Nucleus accumbens (tissue), 56 donors: ENCODE results near the gene REM1.
"Not testable (repeated sequence)": the region's sequence is repeated elsewhere in the genome, so short reads cannot be mapped to it uniquely, and the experiment has no call there.

Source experiments
- DNase-seq, 56 donors: peaks; one replicate each; lab custom pipeline; 2025; lab: John Stamatoyannopoulos, UW

REM1 gene

DNA sequence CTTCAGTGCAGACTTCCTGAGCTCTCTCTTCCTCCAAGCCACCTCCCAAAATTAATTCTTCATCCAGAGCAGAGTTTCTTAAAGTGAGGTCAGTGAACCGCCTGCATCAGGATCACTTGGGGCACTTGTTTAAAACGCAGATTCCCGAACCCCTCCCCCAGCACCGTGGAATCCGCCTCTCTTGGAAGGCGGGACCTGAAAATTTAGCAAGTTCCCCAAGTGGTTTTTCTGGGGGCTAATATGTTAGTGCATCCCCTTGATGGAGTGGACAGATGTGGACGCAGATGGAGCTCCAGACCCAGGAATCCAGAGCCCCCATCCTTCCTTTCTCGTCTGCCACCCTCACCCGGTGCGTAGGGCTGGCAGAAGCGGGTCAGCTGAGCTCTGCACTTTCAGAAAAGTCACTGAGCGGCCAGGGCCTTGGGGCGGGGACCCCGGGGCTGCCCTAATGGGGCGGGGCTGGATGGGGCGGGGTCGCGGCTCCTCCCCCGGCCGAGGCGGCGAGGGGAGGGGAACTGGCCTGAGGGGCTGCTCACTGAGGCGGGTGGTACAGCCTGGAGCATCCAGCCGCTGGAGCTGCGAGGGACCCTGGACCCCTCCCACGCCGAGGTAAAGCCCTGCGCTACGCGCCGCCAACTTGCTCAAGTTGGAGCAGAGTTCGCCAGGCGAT, at the start of gene REM1, which contains the start of gene DEFB124:
REM1 (plus strand) TSS at position 531 of the 670 bp plus-strand sequence. CDS start 1,158 bp downstream, outside the sequence.
DEFB124 (minus strand) TSS at position 370 of the 670 bp plus-strand sequence. CDS start 2,114 bp downstream, outside the sequence.
- no peak for DNase-seq

DNA sequence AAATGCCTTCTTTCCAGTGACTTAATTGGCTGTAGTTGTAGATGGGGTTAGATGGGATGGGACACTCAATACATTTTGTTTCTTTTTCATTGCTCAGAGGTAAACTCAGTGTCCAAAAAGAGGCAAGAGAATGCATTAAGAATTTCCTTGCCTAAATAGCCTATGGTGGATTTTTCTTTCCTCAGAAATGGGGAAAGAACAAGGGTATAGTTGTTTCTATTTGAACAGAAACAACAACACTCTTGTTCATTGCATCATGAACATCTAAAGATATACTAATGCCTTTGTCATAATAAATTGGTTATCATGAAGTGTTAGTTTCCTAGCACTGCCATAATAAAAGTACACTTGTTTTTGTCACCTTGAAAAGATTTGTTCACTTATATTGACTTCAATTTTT, 49.3 kb upstream of the REM1 start:
- DNase-seq: no peak

DNA sequence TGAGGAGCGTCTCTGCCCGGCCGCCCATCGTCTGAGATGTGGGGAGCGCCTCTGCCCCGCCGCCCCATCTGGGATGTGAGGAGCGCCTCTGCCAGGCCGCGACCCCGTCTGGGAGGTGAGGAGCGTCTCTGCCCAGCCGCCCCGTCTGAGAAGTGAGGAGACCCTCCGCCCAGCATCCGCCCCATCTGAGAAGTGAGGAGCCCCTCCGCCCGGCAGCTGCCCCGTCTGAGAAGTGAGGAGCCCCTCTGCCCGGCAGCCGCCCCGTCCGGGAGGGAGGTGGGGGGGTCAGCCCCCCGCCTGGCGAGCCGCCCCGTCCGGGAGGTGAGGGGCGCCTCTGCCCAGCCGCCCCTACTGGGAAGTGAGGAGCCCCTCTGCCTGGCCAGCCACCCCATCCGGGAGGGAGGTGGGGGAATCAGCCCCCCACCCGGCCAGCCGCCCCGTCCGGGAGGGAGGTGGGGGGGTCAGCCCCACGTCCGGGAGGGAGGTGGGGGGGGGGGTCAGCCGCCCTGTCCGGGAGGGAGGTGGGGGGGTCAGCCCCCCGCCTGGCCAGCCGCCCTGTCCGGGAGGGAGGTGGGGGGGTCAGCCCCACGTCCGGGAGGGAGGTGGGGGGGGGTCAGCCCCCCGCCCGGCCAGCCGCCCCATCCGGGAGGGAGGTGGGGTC, 48.1 kb upstream of the REM1 start:
- not testable (repeated sequence) for DNase-seq

DNA sequence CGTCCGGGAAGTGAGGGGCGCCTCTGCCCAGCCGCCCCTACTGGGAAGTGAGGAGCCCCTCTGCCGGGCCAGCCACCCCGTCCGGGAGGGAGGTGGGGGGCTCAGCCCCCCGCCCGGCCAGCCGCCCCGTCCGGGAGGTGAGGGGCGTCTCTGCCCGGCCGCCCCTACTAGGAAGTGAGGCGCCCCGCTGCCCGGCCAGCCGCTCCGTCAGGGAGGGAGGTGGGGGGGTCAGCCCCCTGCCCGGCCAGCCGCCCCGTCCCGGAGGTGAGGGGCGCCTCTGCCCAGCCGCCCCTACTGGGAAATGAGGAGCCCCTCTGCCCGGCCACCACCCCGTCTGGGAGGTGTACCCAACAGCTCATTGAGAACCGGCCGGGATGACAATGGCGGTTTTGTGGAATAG, 47.5 kb upstream of the REM1 start:
- DNase-seq: not testable (repeated sequence)

GRCh38 chr20:31430568-31431115, 44.4 kb upstream of the REM1 start:
- no peak for DNase-seq

DNA sequence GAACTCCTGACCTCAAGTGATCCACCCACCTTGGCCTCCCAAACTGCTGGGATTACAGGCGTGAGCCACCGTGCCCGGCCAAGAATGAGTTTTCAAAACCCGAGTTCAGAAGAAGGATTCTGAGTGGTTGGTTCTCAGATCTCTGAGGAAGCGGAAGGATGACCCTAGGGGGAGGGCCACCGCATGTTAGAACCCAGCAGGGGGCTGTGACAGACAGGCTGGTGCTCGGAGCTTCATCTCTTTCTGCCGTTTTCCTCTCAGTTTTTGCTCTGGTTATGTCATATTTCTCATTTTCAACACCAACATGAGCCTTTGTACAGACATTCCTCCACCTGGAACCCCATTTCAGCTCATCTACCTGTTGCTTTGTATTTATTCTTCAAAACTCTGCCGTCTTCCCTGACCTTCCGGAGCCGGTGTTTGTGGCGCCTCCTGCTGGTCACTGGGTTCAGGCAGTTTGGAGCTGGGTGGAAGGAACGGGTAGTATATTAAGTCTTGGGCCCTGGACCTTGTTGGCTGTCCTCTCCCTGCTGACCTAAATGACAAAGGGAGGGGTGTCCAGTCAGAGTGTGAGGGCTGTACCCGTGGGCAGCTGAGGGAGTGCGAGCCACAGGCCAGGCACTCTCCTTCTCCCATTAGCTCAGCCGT, 35.0 kb upstream of the REM1 start, which contains the start of gene DEFB123:
DEFB123 (plus strand) TSS at position 621 of the 648 bp plus-strand sequence. CDS start 67 bp downstream, outside the sequence.
- no peak for DNase-seq

GRCh38 chr20:31446084-31446819, 28.8 kb upstream of the REM1 start:
- no peak for DNase-seq

DNA sequence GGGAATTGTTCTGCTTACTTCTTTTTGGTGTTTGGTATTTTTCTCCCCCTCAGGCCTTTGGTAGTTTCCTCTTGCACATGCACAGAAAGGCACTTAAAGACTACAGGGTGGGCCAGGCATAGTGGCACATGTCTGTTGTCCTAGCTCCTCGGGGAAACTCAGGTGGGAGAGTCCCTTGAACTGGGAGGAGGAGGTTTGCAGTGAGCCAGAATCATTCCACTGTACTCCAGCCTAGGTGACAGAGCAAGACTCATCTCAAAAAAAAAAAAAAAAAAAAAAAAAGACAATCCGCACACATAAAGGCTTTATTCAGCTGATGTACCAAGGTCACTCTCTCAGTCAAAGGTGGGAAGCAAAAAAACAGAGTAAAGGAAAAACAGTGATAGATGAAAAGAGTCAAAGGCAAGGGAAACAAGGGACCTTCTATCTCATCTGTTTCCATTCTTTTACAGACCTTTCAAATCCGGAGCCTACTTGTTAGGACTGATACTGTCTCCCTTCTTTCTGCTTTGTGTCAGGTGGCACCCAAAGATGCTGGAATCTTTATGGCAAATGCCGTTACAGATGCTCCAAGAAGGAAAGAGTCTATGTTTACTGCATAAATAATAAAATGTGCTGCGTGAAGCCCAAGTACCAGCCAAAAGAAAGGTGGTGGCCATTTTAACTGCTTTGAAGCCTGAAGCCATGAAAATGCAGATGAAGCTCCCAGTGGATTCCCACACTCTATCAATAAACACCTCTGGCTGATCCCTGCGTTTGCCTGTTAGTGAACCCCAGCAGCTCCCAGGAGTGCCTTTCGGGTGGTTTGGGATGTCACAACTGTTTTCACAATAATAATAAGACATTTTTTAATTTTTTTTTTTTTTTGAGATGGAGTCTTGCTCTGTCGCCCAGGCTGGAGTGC, 25.3 kb upstream of the REM1 start:
- no peak for DNase-seq

GRCh38 chr20:31452575-31452974, 22.5 kb upstream of the REM1 start:
- no peak for DNase-seq

- no peak for DNase-seq
Observed at GRCh38 chr20:31454361-31454760, 20.7 kb upstream of the REM1 start.

GRCh38 chr20:31470946-31471345, 4.1 kb upstream of the REM1 start:
- not testable (repeated sequence) for DNase-seq

DNA sequence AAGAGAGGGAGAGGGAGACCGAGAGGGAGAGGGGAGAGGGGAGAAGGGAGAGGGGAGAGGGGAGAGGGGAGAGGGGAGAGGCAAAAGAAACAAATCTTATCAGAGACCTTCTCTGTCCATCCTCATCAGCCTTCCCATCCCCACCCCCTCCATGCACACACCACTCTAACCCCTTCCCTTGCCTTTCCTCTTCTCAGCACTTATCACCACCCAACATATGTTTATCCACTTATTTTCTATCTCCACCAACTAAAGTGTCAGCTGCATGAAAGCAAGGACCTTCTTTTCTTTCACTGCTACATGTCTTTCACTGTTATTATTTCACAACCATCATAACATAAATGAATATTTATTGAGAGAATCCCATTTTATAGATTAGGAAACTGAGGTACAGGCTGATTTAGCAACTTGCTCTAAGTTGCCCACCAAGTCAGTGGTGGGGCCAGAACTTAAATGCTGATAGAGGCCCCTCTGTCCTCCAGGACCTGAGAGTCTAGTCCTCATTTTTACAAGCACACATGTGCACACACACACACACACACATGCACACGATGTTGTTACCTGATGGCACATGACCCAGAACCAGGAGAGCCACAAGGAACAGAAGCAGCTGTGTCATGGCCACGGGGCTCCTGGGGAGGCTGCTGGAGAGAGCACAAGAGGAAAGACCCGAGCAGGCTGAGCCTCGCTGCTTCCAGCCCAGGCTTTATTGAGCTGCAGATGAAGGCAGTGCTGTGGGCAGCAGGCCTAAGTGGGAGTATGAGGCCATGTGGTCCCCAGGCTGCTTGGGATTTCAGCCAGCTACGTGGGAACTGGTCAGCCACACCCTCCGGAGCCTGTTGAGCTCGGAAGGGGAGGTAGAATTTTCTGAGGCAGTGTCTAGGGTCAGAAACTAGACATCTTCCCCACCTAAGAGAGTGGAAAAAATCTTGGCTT, 2.4 kb upstream of the REM1 start:
- no peak for DNase-seq

- no peak for DNase-seq
Observed at GRCh38 chr20:31473331-31474096, 1.6 kb upstream of the REM1 start.

DNA sequence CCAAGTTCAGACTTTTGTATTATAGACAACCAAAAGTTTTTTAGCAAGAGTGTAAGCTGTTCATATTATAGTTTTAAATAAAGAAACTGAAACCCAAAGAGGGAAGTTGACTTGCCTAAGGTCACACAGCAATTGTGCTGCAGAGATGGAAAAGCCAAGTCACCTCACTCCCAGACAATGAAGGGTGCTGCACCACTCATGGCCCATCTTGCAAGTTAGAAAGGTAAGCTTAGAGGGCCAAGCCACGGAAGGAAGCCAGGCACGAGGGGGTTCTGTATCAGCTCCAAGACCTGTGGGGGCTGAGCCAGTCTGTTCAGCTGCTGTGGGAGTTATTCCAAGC, 1.0 kb upstream of the REM1 start:
- DNase-seq: no peak

- no peak for DNase-seq
Observed at GRCh38 chr20:31475472-31476293, 595 bp downstream of the REM1 start.

GRCh38 chr20:31476294-31476585, 1.2 kb downstream of the REM1 start:
- no peak for DNase-seq

- no peak for DNase-seq
Observed at GRCh38 chr20:31476643-31477215, 1.6 kb downstream of the REM1 start.
